HG03025 (cell line): Measurements from ENCODE around the gene EDARADD.

Source experiments
- ATAC-seq: cut with Tn5 transposase; IDR thresholded peaks from one replicate; pipeline ENCODE4 v1.9.1; 2021; ENCODE audit warnings: mild to moderate bottlenecking, moderate library complexity; ENCODE audit not compliant: unreplicated experiment, low FRiP score

The EDARADD gene

DNA sequence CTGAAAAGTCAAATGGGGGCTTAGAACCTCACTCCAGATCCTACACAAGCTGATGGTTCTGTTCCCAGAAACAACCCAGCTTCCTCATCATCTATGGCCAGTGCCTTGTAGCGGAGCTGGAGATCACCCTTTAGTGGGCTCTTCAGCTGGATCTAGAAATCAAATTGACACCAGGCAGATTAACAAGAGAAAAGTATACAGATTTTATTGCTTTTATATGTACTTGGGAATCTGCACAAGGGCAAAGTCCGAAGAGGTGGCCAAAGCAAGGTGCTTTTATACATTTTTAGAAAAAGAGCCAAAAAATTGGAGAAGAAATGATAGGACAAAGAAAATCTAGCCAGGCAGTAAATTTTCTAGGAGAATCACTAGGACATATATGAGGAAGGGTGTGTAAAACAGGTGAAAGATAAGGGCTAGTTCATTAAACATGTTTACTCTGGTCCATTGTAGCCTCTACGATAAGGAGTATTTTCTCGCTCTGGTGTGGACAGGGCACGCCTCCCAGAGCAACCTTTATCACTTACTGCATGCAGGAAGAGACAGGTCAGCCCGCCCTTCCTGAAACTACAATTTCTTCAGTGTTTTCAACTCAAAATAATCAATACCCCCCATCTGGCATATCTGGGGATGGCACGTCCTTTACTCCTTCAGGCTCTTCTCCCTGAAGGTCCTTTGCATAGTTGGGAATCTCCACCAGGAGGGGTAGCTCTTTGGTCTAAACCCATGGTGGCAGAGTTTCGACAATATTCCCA lies 115.7 kb downstream of the EDARADD start:
- no peak for ATAC-seq

DNA sequence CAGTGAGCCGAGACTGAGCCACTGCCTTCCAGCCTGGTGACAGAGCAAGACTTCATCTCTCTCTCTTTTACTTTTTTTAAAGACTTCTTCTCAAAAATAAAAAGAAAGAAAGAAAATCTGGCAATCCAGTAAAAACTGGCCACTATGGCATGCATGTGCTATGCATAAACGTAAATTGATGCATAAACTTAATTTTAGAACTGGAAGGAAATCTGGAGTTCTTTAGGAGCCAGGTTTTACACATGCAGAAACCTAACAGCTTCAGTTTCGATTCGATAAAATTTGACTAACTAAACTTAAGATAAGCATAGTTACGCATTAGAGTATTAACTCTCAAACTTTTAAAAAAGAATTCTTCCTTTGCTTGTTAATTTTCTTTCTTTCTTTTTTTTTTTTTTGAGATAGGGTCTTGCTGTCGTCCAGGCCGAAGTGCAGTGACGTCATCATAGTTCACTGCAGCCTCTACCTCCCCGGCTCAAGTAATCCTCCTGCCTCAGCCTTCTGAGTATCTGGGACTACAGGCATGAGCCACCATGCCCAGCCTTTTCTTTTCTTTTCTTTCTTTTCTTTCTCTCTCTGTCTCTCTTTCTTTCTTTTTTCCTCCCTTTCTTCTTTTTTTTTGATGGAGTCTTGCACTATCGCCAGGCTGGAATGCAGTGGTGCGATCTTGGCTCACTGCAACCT lies 117.8 kb downstream of the EDARADD start:
- ATAC-seq = no peak

DNA sequence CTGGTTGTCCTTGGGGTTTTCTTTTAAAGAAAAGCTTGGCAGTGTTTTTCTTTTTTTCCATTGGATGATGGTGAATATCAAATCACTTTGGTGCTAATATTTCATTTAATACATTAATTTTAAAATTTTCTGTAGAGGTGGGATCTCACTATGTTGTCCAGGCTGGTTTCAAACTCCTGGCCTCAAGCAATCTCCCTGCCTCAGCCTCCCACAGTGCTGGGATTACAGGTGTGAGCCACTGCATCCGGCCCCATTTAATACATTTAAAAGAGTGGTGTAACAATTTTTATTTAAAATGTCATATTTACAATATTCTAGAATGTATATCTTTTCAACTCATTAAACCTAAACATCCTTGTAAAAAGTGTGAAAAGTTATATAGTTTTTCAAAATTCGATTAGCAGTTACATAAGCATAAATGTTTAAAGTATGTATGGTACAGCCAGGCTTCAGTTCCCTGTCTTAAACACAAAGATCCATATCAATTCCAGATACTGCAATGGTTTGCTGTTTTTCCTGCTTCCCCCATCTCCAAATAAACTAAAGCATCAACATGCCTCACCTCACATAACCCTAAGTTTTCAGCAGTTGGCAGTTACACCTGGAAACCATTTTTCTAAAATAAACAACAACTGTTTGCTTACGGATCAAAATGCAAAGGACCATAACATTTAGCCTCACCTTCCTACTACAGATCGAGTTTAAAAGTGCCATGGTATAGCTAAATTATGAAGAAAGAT lies 120.8 kb downstream of the EDARADD start:
- ATAC-seq = no peak

DNA sequence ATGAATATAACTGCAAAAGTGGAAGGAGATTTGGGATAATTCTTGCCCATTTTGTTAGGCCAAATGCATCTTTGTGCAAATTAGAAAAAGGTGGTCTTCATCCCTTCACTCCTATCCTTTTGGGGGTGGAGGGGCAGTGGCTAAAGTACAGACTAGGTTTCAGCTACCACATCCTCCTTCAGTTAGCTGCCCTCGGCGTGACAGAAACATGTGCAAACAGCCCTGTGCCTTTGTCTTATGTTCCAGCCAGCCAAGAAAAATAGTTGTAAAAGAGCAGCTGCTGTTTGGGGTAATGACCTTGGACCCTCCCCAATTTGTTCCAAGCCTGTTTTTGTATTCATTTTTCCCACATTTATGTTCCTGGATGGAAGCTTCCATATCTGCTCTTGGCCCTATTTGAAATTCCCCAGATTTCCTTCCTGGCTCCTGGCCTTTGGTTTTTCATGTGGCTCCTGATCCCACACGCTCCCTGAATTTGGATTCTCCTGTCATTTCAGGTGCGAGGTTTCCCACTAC lies 121.4 kb downstream of the EDARADD start:
- no peak for ATAC-seq

DNA sequence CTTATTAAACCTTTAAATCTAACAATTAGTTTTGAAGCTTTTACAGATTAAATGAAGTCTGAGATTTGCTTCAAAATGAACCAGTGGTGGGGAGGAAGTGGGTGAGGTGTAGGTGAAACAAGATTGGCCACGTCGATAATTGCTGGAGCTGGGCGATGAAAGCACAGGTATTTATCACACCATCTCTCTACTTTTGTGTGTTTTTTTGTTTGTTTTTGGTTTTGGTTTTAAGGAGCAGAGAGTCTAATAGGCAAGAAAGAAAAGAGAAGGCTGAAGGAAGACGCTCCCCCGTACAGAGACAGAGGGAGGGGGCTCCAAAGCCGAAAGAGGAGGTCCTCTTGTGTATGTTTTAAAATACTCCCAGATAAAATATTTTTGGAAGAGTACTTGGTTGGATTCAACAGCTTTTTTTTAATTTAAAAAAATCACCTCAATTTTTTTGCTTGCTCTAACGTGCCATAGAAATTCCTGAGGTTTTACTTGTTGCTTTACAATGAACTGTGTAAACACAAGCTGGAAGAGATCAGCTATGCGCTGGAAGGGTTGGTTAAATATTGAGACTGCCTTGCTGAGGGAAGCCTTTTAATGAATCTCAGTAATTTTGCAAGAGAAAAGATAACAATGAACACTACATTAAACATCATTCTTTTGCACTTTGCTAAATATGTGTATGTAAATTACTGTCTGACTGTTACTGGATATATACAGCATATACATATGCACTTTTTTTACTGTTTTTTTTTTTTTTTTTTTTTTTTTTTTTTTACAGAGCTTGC lies 123.0 kb downstream of the EDARADD start:
- no peak for ATAC-seq

DNA sequence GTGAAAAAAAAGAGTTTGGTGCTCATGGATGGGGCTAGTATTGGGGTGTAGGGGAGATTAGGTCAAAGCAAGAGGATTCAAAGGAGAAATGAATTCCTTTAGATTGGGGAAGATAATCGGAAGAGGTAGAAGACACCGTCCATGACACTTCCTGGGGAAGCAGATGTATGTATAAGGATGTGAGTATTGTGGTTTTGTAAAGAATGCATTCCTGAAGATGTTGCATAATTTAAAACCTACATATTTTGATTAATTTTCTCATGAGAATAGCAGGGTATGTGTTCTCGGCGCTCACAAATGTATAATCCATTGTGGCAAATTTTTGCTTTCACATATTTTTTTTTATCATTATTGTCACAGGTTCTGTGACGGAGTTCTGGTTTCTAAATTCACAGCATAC lies 124.2 kb downstream of the EDARADD start:
- no peak for ATAC-seq

DNA sequence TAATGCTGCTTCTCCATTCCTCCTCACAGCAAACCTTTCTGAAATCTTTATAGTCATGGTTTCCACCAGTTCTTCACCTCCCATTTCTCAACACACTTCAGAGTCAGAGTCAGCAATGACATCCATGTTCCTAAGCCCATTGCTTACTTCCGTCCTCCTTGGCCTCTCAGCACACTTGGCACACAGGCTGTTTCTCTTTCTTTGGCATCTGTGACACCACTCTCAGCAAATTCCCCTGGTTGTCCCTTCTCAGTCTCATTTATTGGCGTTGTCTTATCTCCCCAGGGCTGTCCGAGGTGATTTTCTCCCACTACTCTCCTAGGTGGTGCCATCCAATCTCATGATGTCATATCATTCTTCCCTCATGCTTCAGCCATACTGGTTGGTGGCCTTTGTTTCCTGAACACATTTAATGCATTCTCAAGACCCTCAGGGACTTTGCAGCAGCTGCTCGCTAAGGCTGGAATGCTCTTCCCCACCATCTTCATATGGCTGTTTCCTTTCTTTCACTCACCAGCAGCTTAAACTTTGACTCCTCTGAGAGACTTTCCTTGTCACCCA lies 126.4 kb downstream of the EDARADD start:
- no peak for ATAC-seq

DNA sequence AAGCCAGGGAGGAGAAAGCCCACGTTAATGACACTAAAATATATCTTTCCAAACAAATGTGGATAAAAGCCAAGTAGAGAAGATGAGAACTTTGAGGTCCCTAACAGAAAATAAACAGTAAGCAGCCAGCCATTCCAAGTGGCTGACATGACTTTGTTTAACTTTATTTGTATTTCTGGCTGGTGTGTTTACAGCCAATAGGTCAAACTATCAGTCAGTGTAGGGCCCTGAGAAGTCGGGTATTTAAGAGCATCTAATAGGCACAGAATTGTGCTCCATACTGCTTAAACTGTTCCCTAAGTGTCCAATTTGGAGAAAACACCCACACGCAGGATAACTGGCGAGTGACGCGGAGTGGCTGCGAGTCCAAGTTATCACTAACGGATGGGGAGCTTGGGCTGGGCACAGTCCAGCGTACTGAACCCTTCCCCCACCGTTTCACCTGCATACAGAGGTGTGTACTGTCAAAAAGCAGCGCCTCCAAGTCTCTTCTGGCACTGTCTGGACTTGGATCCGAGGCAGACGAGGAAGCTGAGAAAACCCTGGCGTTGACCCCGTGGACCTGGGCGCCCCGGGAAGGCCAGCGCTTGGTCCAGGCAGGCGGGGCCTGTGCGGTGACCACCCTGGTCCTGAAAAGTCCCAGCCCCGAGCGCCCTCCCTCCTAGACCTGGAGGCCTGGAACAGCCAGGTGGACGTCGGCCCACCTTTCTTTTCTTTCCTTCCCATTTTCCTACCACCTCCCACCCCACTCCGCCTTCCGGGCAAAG lies 129.0 kb downstream of the EDARADD start:
- peak; percentile 6 for ATAC-seq

DNA sequence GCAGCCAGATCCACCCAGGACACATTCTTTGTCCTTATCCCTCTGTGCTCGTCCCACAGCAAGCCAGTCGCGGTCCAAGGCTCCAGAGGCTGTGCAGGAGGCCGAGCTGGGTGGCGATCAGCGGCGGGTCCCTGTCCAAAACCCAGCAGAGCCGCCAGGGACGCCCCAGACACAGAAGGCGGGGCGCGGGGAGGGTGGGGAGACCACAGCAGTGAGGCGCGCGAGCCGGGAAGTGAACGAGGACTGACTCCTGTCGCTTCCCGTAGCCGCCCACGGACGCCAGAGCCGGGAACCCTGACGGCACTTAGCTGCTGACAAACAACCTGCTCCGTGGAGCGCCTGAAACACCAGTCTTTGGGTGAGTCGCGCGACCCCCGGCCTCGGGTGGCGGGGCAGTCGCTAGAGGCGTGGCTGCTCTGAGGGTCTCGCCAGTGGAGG lies 129.6 kb downstream of the EDARADD start, which contains the start of gene LGALS8:
TSS of gene LGALS8 (plus strand) at position 279 of the 438 bp plus-strand sequence. CDS start 2,089 bp downstream, outside the sequence.
- ATAC-seq = peak; percentile 73

DNA sequence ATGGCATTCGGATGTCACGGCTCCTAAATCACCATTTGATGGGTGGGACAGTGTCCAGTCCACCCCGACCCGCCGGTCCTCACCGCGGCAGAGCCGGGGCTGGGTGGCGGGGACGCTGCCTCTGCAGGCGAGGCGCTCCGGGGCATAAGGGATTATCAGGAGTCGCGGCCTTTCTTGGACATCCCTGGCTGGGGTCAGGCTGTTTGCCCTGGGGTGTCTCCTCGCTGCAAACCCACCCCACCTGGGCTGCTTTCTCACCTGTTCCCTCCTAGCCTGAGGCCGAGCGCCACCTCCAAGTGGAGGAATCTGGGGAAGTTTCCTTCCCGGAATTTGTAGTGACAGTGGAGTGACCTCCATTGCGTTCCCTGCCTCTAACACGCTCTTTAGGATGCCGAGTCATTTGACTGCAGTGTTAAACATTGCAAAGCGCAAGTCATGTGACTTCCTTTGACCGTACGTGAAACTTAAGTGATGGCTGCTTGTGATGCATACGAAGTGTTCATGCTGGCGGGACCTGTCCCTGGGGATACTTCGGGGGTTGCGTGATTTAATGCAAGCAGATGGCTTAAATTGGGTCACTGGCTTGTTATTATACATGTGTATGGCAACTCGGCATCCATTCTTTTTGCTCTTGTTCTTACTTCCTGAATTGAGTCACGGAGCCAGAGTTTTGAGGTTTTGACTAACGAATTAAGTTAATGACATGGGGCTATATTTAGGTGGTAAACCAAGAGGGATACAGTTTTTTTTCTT lies 130.2 kb downstream of the EDARADD start:
- ATAC-seq = peak; percentile 76

DNA sequence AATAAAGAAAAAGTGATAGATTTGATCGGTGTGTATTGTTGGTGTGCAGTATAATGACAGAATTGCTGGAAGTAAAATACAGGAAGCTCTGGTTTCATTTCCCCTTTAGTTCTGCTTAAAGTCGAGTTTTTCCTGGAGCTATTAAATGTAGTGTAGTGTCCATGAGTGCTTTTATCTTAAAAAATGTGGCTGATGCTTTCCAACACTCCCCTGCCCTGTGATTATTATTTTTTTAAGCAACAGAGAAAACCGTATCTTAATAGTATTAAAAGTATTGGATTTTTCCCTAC lies 130.8 kb downstream of the EDARADD start:
- no peak for ATAC-seq

DNA sequence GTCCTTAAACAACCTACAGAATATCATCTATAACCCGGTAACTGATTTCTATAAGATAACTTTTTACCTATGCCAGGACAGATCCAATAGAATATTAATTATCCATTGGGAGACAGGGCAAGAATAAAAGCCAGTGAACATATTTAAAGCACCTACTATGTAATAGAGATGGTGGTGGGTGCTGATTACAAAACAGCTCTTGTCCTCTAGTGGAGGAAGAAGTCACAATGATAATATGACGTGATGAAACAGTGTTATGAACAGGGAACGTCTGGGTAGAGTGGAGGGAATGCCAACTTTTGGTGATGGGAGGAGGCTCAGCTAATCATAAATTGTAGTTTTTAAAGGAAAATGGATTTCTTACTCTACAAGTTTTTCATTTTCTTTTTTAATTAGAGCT lies 132.0 kb downstream of the EDARADD start:
- no peak for ATAC-seq

DNA sequence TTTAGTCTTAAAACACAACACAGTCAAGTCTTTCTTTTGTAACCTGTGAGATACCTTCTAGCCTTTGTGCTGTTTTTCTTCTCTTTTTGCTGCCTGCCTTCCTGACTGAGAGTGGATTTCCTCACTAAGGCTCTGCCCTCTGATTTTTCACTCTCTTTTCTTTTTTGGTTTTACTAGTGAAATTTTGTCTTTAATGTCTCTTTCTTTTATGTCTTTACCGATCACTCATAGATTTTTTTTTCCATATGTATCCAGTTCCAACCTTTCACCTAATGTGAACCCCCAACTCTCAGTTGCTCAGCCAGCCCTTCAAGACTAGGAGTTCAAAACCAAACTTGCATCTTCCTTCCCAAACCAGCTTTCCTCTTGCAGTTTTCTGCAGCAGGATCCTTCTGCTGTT lies 136.2 kb downstream of the EDARADD start:
- no peak for ATAC-seq

DNA sequence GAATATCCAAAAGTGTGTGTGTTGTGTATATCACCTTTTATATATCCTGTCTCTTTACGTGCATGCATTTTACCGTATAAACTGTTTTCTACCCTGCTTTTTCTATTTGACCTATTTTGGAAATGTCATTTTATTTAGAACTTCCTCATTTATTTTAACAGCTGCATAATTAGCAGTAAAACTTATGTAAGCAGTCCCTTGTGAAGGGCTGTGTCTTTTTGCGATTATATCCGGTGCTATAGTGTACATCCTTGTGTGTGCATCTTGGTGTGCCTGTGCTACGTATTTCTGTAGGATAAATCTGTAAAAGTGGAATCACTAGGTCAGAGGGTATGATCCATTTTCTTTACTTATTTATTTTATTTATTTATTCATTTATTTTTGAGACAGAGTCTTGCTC lies 136.9 kb downstream of the EDARADD start:
- no peak for ATAC-seq

DNA sequence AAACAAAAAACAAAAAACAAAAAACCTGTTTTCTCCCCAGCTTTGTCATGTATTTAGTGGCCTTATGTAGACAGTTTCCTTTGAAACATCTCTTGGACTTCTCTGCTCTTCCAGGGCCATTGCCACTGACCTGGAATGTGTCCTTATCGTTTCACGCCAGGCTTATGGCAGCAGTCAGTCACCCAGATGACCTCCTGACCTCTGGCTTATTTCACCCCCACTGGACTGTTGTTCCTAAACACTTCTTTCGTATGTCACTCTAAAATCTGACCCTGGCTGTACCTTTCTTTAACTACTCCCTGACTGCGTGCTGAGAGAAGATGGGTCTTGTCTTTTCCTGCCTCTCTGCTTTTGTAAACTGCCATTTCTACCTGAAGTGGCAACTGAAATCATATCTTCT lies 138.8 kb downstream of the EDARADD start:
- no peak for ATAC-seq

DNA sequence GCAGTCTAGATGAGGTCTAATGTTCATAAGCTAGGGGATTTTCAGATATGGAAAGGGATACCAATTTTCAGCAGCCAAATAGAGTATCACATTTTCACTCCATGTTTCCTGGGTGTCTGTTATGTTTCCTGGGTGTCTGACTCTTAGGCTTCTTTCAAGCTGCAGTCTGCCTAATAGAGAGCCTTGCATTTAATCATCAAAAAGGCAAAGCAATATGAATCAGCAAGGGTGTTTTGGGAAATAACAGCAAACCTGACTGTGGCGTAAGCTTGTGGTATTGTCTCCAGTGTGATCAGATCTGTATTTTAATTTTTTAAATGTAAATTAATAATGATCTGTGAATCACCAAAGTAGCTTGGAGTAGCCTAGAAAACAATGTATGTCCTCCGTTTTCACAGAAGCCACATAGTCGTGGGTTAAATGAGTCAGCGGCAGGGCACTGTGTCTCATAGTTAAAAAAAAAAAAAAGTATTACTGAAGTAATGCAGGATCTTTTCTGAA lies 140.1 kb downstream of the EDARADD start:
- no peak for ATAC-seq
